ENCODE data around the gene PAPLN.

Gene PAPLN

GRCh38 chr14:73234029-73234428, 3.3 kb upstream of the PAPLN start:
- no peak overlapping the region for H3K4me3 ChIP-seq (ENCODE audit: low read depth, low read length)
- CTCF ChIA-PET = no interaction called here
- no peak for TF ChIP-seq CTCF (IDR thresholded peaks at IDR 0.05; ENCODE audit: insufficient read depth, low read length, missing control alignments)
- POLR2A ChIA-PET = no interaction called here
- DNase-seq (ENCODE audit: low read depth, low spot score) = no peak

- no peak overlapping the region for H3K4me3 ChIP-seq (ENCODE audit: low read depth, low read length)
- CTCF ChIA-PET = interaction anchor here (1.5 kb wide), 1 partner anchor 237 kb away, joined by 3 read pairs; no protein-coding TSS in a partner anchor
- TF ChIP-seq CTCF (IDR thresholded peaks at IDR 0.05; ENCODE audit: insufficient read depth, low read length, missing control alignments) = no peak
- DNase-seq (ENCODE audit: low read depth, low spot score) = no peak
- POLR2A ChIA-PET = no interaction called here
Observed at GRCh38 chr14:73234586-73235394, 2.5 kb upstream of the PAPLN start.

GRCh38 chr14:73235531-73236155, 1.7 kb upstream of the PAPLN start:
- CTCF ChIA-PET = interaction anchor here (1.5 kb wide), 1 partner anchor 236 kb away, joined by 3 read pairs; no protein-coding TSS in a partner anchor
- no peak for TF ChIP-seq CTCF (IDR thresholded peaks at IDR 0.05; ENCODE audit: insufficient read depth, low read length, missing control alignments)
- POLR2A ChIA-PET = no interaction called here
- H3K4me3 ChIP-seq (ENCODE audit: low read depth, low read length) = no peak overlapping the region
- no peak for DNase-seq (ENCODE audit: low read depth, low spot score)

GRCh38 chr14:73236157-73236556, 1.1 kb upstream of the PAPLN start:
- TF ChIP-seq CTCF (IDR thresholded peaks at IDR 0.05; ENCODE audit: insufficient read depth, low read length, missing control alignments) = no peak
- DNase-seq (ENCODE audit: low read depth, low spot score) = no peak
- ChIA-PET CTCF (interaction anchor here (1.5 kb wide), 1 partner anchor 236 kb away, joined by 3 read pairs; no protein-coding TSS in a partner anchor), POLR2A (no interaction called here)
- no peak overlapping the region for H3K4me3 ChIP-seq (ENCODE audit: low read depth, low read length)

GRCh38 chr14:73236752-73237218, 521 bp upstream of the PAPLN start:
- POLR2A ChIA-PET = no interaction called here
- CTCF ChIA-PET = interaction anchor here (1.5 kb wide), 1 partner anchor 235 kb away, joined by 3 read pairs; no protein-coding TSS in a partner anchor
- H3K4me3 ChIP-seq (ENCODE audit: low read depth, low read length) = no peak overlapping the region
- TF ChIP-seq CTCF (IDR thresholded peaks at IDR 0.05; ENCODE audit: insufficient read depth, low read length, missing control alignments) = no peak
- no peak for DNase-seq (ENCODE audit: low read depth, low spot score)

- ChIA-PET CTCF (interaction anchor here (1.5 kb wide), 1 partner anchor 233 kb away, joined by 5 read pairs; no protein-coding TSS in a partner anchor), POLR2A (interaction anchor here (1.4 kb wide), 1 partner anchor 9 kb away, joined by 4 read pairs; no protein-coding TSS in a partner anchor)
- no peak for TF ChIP-seq CTCF (IDR thresholded peaks at IDR 0.05; ENCODE audit: insufficient read depth, low read length, missing control alignments)
- H3K4me3 ChIP-seq (ENCODE audit: low read depth, low read length) = peak overlapping the region; percentile 44
- no peak for DNase-seq (ENCODE audit: low read depth, low spot score)
Observed at GRCh38 chr14:73237786-73238423, 599 bp downstream of the PAPLN start.
